ENCODE results near the gene AMOTL1.

Gene AMOTL1

GRCh38 chr11:94746721-94747120 is 21.4 kb upstream of the AMOTL1 start:
- no peak for DNase-seq

DNA sequence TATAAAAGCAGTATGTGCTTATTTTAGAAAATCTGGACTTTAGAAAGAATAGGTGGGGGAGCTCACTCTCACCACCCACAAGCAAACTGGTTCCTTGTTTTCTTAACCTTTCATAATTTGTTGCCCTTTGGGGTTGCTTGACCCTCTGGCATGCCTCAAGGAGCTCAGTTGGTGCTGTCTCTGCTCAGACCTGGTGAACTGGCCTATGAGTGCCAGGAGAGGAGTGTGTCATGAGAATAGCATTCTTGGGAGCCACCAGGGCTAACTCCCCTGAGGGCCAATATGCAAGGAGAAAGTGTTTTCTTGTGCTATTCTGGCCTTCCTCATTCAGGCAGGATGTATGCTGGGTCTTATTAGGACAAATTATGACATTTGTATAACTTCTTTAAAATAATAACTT is 21.0 kb upstream of the AMOTL1 start:
- DNase-seq: no peak

GRCh38 chr11:94747601-94748041 is 20.5 kb upstream of the AMOTL1 start:
- DNase-seq: no peak

- no peak for DNase-seq
These were observed 18.8 kb upstream of the AMOTL1 start for GRCh38 chr11:94749369-94749768.

GRCh38 chr11:94750319-94751217 is 17.6 kb upstream of the AMOTL1 start:
- DNase-seq: no peak

- no peak for DNase-seq
These were observed 16.9 kb upstream of the AMOTL1 start for GRCh38 chr11:94751218-94751609.

DNA sequence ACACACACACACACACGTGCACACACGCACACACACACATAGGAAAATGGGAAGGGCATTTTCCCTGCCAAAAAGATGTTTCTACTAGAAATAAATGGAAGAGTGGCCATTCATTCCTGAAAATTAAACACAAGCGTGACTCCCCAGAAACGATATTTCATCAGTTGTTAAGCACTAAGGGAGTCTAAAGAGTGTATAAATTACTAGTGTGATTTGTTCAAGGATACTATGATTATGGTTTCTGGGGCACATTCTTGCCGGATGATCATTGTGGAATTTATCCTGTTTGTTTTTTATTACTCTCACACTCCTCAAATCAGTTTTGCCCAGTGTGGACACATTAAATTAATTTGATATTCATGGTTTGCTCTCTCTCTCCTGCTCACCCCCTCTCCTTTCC is 16.4 kb upstream of the AMOTL1 start:
- peak; percentile 35 for DNase-seq

GRCh38 chr11:94753630-94754029 is 14.5 kb upstream of the AMOTL1 start:
- DNase-seq: no peak

GRCh38 chr11:94754335-94754734 is 13.8 kb upstream of the AMOTL1 start:
- DNase-seq: no peak

DNA sequence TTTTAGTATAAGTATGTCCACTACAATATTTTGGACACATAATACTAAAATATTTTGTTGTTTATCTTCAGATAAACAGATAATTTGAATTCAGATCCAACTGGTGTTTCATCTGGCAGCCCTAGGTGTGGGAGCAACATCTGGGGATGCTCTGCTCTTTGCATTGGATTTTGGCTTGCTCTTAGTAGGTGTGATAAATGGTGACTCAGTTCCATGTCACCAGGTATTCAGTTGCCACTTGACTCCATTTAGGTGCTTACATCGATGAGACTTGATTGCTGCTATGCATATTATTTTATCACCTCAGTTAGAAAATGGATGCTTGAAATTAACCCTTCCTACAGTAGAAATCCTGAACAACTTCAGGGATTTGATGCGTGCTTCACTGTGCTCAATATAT is 13.3 kb upstream of the AMOTL1 start:
- DNase-seq: no peak

DNA sequence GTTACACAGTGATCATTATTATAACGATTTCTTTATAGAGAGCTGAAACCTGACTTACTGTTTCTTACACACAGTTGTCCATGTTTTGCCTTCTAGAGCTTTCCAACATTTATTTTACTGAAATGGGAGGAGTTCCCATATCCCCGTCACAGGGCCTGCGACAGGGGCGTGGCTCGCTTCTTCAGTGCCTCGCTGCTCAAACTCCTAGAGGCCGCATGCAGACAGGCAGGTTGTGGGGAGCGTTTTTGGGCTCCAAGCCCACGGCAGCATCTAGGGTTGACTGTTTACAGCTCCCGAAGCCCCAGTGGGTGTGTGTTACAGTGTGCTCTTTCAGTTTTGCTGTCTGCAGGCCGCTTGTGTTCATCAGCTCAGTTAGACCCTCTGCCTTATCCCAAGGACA is 12.7 kb upstream of the AMOTL1 start:
- no peak for DNase-seq

DNA sequence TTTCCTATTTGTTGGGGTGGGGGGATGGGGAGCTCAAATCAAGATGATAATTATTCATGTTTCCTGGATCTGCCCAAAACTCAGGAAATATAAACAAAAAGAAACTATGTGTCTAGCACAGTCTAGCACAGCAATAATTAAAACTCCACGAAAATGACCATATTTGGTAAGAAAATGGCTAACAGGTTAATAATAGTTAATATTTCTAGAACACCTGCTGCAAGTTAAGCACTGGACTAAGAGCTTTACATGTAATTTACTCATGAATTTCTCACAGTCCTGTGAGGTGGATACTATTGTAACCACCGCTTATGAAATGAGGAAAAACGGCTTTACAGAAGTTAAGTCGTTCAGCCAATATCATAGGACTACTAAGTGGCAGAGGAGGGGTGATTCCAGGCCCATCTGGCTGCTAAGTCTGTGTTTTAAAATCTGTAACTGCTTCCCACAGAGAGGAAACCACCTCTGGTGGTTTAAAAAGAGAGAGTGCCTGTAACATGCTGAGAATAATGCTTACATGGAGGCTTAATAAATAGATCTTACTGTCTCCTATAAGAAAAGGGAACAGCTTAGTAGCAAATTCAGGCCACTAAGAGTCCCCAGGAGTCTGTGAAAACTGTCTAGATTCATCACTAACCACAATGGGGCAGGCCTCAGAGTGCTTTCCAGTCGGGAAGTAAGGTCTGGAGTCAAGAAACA is 11.0 kb upstream of the AMOTL1 start:
- DNase-seq: no peak

DNA sequence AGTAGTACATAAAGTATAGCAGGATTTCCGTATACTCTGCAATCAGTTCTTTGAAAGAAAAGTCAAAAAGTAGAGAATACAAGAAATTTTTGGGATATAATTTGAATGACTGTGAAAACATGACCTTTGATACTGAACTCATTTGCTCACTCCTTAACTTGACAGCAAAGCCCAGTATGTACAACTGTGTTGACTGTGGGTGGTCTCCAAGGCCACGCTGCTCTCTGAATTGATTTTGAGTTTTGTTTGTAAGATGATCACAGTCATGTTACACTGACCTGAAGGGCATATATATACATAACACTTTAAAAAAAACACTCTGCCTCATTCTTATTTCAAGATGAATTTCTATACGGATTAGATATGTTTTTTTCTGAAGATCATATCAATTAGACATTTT is 9.5 kb upstream of the AMOTL1 start:
- DNase-seq: no peak

GRCh38 chr11:94759522-94759921 is 8.6 kb upstream of the AMOTL1 start:
- DNase-seq: no peak

- DNase-seq: no peak
These were observed 7.9 kb upstream of the AMOTL1 start for GRCh38 chr11:94760296-94760695.

- no peak for DNase-seq
These were observed 5.9 kb upstream of the AMOTL1 start for GRCh38 chr11:94762208-94762607.

DNA sequence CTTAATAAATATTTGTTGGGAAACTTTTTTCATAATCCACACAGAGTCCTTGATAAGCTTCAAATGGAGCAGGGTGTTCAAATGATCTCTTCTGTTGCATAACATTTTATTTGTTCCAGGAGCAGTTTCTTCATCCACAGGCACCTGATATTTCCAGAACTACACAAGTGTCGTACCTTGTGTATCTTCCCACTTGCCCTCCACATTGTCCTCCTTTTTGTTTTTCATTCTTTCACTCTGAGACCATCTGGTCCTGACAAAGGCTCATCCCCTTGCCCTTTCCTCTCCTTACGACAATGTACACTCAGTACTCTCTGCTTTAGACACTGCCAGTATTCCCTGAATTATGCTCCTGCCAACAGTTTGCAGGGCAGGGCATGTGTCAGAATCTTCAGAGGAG is 5.2 kb upstream of the AMOTL1 start:
- no peak for DNase-seq

DNA sequence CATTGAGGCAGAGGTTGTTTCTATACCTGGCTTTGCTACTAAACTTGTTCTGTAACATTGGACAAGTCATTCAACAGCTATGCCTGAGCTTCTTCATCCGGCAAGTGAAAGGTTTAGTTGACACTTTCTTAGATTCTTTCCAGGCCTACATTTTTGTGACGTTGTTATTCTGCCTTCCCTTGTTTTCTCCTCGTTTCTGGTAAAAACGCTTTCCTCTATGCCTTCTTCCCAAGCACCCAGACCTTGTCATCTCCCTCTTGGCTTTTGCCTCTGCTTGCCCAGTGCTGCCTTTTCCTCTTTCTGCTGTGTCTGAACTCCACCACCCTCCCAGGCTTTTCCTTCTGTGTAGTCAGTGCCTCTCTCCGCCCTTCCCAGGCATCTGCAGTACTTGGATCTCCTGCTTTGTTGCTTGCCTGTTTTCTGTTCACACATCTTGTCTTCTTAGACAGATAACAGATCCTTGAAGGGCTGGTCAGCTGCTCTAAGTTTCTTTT is 1.4 kb upstream of the AMOTL1 start:
- DNase-seq: no peak

DNA sequence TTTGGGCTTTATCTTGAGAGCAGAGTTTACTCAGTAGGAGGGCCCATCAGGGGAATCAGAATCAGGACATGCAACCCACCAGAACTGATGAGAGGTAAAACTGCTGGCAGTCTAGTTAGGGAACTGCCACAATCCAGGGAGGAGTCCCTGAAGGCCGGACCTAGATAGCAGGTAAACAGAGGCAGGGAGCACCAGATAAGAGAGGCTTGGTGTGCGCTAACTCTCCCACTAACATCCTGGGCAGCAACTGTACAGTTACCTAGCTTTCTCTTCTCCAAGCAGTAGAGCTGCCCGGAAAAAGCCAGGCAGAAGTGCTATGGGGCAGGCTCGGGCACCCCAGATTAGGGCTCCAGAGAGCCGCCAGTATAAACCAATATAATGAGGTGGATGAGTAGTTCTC is 865 bp upstream of the AMOTL1 start:
- no peak for DNase-seq

- no peak for DNase-seq
These were observed 716 bp downstream of the AMOTL1 start for GRCh38 chr11:94768602-94769541.

GRCh38 chr11:94769880-94770279 is 1.7 kb downstream of the AMOTL1 start:
- DNase-seq: no peak

DNA sequence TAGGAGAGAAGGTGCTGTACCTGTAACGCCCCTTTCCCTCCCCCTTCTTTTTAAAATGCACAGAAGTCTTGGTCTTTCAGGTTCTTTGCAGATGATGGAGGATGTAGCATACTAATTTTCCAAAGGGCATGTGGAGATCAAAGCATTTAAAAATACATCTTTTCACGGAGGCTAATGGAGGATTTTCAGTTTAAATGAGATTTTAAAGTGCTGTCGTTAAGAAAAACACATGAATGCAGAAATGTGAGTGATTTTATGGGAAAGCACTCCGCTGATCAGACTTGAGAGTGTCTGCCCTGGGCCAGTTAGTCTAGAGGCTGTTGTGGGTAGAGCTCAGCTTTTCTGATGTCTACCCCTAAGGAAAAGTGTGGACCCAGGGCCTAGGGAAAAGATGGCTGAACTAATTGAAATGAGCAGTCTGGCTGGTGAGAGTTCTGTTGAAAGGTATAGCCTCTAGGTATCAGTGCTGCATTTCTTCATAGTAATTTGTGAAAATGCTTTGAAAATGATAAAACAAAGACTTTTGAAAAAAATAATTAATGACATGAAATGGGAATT is 2.5 kb downstream of the AMOTL1 start:
- DNase-seq: no peak

DNA sequence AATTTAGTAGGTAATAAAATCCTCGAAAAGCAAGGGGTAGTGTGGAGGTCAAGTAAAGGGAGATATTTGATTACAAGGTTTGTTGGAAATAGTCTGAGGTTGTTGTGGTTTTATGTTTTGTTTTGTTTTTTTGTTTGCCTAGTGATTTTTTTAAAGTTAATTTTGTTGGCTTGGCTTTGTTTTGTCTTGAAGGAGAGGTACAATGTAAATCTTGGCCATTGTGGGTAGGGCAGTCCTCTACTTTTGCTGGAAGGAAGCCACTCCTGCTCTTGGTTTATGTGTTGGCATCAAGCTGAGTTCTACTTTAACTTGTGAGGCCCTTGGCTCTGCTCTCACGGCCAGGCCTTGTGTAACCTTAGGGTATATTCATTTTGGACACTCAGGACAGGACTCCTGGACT is 3.2 kb downstream of the AMOTL1 start:
- no peak for DNase-seq
